HepG2 (cell line): ENCODE results near the gene ISOC2. TPM values are rescaled to one million over a fixed set of nuclear protein-coding genes. Genes with fewer than 3 reads are reported as not detected.

Experiments
- GRHL1 ChIP-seq: sonication (generic); formaldehyde crosslinking; conservative IDR thresholded peaks from 2 replicates; pipeline ENCODE4 v1.8.0; 2022; ENCODE audit warnings: missing genetic modification reagents
- NR3C1 ChIP-seq: sonication (generic); formaldehyde crosslinking; IDR thresholded peaks from 2 replicates; pipeline ENCODE4 v1.4.0; 2020; ENCODE audit warnings: missing genetic modification reagents
- YEATS2 ChIP-seq: sonication (generic); formaldehyde crosslinking; IDR thresholded peaks from 2 replicates; pipeline ENCODE4 v1.4.0; 2020; ENCODE audit warnings: missing genetic modification reagents, borderline replicate concordance
- ZBTB21 ChIP-seq: sonication (generic); formaldehyde crosslinking; IDR thresholded peaks from 2 replicates; pipeline ENCODE4 v1.4.0; 2020; ENCODE audit warnings: missing genetic modification reagents
- ZNF121 ChIP-seq: sonication (generic); formaldehyde crosslinking; IDR thresholded peaks from 2 replicates; pipeline ENCODE4 v1.5.0; 2020; ENCODE audit warnings: mild to moderate bottlenecking, missing genetic modification reagents
- ZNF512B ChIP-seq: sonication (generic); formaldehyde crosslinking; IDR thresholded peaks from 2 replicates; pipeline ENCODE4 v1.5.1; 2020; ENCODE audit warnings: missing genetic modification reagents, mild to moderate bottlenecking, borderline replicate concordance
- ZNF562 ChIP-seq: sonication (generic); formaldehyde crosslinking; IDR thresholded peaks from 2 replicates; pipeline ENCODE4 v1.8.0; 2022; ENCODE audit warnings: missing genetic modification reagents, borderline replicate concordance
- ZNF710 ChIP-seq: sonication (generic); formaldehyde crosslinking; IDR thresholded peaks from 2 replicates; pipeline ENCODE4 v1.5.0; 2020; ENCODE audit warnings: mild to moderate bottlenecking, missing genetic modification reagents, borderline replicate concordance
- ZNF800 ChIP-seq: sonication (generic); formaldehyde crosslinking; IDR thresholded peaks from 2 replicates; pipeline ENCODE4 v1.4.0; 2020; ENCODE audit warnings: missing genetic modification reagents
- polyA plus RNA-seq, 8 experiments: library from polyadenylated mRNA; depleted of rRNA in 3 of 8; stranded (reverse) in 7 of 8; unstranded in 1 of 8; fragments of >200 nt; fragmentation: Illumina TruSeq in 4 of 8; extraction: Trizol in 4 of 8; gene quantifications; 2 replicates each; pipeline versions ENCODE4 v1.2.1 to v1.2.3, GENCODE V29; 2011 to 2016; ENCODE audit warnings: low read depth in 4 of 8, missing spikeins in 1 of 8, mixed read lengths in 1 of 8; ENCODE audit not compliant: insufficient read depth in 1 of 8
- total RNA-seq, 5 experiments: library from RNA; depleted of rRNA; stranded (reverse); fragments of >200 nt; fragmentation: Illumina TruSeq; extraction: Trizol; gene quantifications; 2 replicates each; pipeline ENCODE4 v1.2.3, GENCODE V29; 2016; ENCODE audit warnings: low read depth in 1 of 5
- TF ChIP-seq, protein P1 (sequence below): IDR thresholded peaks from 2 replicates; pipeline ENCODE4 v1.6.1; 2016; ENCODE audit warnings: low read depth, missing genetic modification reagents, missing compliant biosample characterization
- TF ChIP-seq, protein P2 (sequence below): sonication (generic); formaldehyde crosslinking; IDR thresholded peaks from 2 replicates; pipeline ENCODE4 v1.8.0; 2022; ENCODE audit warnings: low read depth, missing genetic modification reagents

ISOC2 gene
- total and polyA plus RNA-seq, 2 of the 13 experiments (the other 11 are each of a cell fraction or from before 2014, with no cell fraction given) = 76.8 to 105 TPM

GRCh38 chr19:55407800-55408532 lies 53.5 kb downstream of the ISOC2 start (continued):
- no peak for TF ChIP-seq GRHL1 (CRISPR knock-in tag)
- TF ChIP-seq ZNF512B (CRISPR knock-in tag) = no peak
- TF ChIP-seq, protein P1, sequence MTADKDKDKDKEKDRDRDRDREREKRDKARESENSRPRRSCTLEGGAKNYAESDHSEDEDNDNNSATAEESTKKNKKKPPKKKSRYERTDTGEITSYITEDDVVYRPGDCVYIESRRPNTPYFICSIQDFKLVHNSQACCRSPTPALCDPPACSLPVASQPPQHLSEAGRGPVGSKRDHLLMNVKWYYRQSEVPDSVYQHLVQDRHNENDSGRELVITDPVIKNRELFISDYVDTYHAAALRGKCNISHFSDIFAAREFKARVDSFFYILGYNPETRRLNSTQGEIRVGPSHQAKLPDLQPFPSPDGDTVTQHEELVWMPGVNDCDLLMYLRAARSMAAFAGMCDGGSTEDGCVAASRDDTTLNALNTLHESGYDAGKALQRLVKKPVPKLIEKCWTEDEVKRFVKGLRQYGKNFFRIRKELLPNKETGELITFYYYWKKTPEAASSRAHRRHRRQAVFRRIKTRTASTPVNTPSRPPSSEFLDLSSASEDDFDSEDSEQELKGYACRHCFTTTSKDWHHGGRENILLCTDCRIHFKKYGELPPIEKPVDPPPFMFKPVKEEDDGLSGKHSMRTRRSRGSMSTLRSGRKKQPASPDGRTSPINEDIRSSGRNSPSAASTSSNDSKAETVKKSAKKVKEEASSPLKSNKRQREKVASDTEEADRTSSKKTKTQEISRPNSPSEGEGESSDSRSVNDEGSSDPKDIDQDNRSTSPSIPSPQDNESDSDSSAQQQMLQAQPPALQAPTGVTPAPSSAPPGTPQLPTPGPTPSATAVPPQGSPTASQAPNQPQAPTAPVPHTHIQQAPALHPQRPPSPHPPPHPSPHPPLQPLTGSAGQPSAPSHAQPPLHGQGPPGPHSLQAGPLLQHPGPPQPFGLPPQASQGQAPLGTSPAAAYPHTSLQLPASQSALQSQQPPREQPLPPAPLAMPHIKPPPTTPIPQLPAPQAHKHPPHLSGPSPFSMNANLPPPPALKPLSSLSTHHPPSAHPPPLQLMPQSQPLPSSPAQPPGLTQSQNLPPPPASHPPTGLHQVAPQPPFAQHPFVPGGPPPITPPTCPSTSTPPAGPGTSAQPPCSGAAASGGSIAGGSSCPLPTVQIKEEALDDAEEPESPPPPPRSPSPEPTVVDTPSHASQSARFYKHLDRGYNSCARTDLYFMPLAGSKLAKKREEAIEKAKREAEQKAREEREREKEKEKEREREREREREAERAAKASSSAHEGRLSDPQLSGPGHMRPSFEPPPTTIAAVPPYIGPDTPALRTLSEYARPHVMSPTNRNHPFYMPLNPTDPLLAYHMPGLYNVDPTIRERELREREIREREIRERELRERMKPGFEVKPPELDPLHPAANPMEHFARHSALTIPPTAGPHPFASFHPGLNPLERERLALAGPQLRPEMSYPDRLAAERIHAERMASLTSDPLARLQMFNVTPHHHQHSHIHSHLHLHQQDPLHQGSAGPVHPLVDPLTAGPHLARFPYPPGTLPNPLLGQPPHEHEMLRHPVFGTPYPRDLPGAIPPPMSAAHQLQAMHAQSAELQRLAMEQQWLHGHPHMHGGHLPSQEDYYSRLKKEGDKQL (CRISPR knock-in tag) = no peak
- TF ChIP-seq, protein P2, sequence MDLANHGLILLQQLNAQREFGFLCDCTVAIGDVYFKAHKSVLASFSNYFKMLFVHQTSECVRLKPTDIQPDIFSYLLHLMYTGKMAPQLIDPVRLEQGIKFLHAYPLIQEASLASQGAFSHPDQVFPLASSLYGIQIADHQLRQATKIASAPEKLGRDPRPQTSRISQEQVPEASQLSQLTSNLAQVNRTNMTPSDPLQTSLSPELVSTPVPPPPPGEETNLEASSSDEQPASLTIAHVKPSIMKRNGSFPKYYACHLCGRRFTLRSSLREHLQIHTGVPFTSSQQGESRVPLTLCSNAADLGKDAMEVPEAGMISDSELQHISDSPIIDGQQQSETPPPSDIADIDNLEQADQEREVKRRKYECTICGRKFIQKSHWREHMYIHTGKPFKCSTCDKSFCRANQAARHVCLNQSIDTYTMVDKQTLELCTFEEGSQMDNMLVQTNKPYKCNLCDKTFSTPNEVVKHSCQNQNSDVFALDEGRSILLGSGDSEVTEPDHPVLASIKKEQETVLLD (CRISPR knock-in tag) = peak; percentile 70; the same call in 1 of the 2 replicates
- no peak for TF ChIP-seq ZNF800 (CRISPR knock-in tag)
- peak; percentile 81 for TF ChIP-seq YEATS2 (CRISPR knock-in tag)
- TF ChIP-seq ZBTB21 = peak; percentile 92
- no peak for TF ChIP-seq ZNF710 (CRISPR knock-in tag)
- TF ChIP-seq ZNF121 = no peak
- no peak for TF ChIP-seq ZNF562 (CRISPR knock-in tag)
- TF ChIP-seq NR3C1 (CRISPR knock-in tag) = no peak
